HepG2 (cell line): Measurements from ENCODE around the gene ARHGEF11. TPM values are rescaled to one million over a fixed set of nuclear protein-coding genes. Genes with fewer than 3 reads are reported as not detected.

Experiments
- HIVEP1 ChIP-seq: sonication (generic); formaldehyde crosslinking; IDR thresholded peaks from 2 replicates; pipeline ENCODE4 v1.4.0; 2020; ENCODE audit warnings: mild to moderate bottlenecking, missing genetic modification reagents
- MXD1 ChIP-seq: sonication (generic); formaldehyde crosslinking; IDR thresholded peaks from 2 replicates; pipeline ENCODE4 v1.4.0; 2020; ENCODE audit warnings: mild to moderate bottlenecking, missing genetic modification reagents
- NFIB ChIP-seq: sonication (generic); formaldehyde crosslinking; IDR thresholded peaks from 2 replicates; pipeline ENCODE4 v1.9.0; 2021; ENCODE audit warnings: missing genetic modification reagents, mild to moderate bottlenecking, borderline replicate concordance
- PTBP1 ChIP-seq: fragments of 200-400 bp; formaldehyde crosslinking; IDR thresholded peaks from 2 replicates; pipeline ENCODE4 v1.6.1; 2018; ENCODE audit warnings: low read length, low read depth; ENCODE audit not compliant: poor library complexity, severe bottlenecking
- THAP11 ChIP-seq: IDR thresholded peaks from 2 replicates; pipeline ENCODE4 v1.6.1; 2016; ENCODE audit warnings: missing biosample characterization, missing genetic modification reagents
- UBTF ChIP-seq: sonication (generic); formaldehyde crosslinking; IDR thresholded peaks from 2 replicates; pipeline ENCODE4 v1.4.0; 2020; ENCODE audit warnings: mild to moderate bottlenecking, missing genetic modification reagents
- WIZ ChIP-seq: sonication (generic); formaldehyde crosslinking; IDR thresholded peaks from 2 replicates; pipeline ENCODE4 v1.5.1; 2020; ENCODE audit warnings: mild to moderate bottlenecking, missing genetic modification reagents
- ZKSCAN8 ChIP-seq: IDR thresholded peaks from 2 replicates; pipeline ENCODE4 v1.6.1; 2016; ENCODE audit warnings: borderline replicate concordance, missing genetic modification reagents, missing compliant biosample characterization
- ZNF121 ChIP-seq: sonication (generic); formaldehyde crosslinking; IDR thresholded peaks from 2 replicates; pipeline ENCODE4 v1.5.0; 2020; ENCODE audit warnings: mild to moderate bottlenecking, missing genetic modification reagents
- ZNF343 ChIP-seq: sonication (generic); formaldehyde crosslinking; IDR thresholded peaks from 2 replicates; pipeline ENCODE4 v1.4.0; 2020; ENCODE audit warnings: mild to moderate bottlenecking, missing genetic modification reagents
- ZNF407 ChIP-seq: sonication (generic); formaldehyde crosslinking; IDR thresholded peaks from one replicate; pipeline ENCODE4 v1.5.1; 2020; ENCODE audit warnings: mild to moderate bottlenecking, missing genetic modification reagents; ENCODE audit errors: not compliant biosample characterization
- ZNF543 ChIP-seq: sonication (generic); formaldehyde crosslinking; IDR thresholded peaks from 2 replicates; pipeline ENCODE4 v1.4.0; 2020; ENCODE audit warnings: mild to moderate bottlenecking, missing genetic modification reagents
- ZNF614 ChIP-seq: IDR thresholded peaks from 2 replicates; pipeline ENCODE4 v1.6.1; 2018; ENCODE audit warnings: missing biosample characterization, missing genetic modification reagents, inconsistent platforms, borderline replicate concordance
- ZNF768 ChIP-seq: sonication (generic); formaldehyde crosslinking; IDR thresholded peaks from 2 replicates; pipeline ENCODE4 v1.4.0; 2020; ENCODE audit warnings: missing genetic modification reagents
- ZUFSP ChIP-seq: sonication (generic); formaldehyde crosslinking; IDR thresholded peaks from 2 replicates; pipeline ENCODE4 v1.9.0; 2021; ENCODE audit warnings: missing genetic modification reagents, mild to moderate bottlenecking, borderline replicate concordance
- polyA plus RNA-seq, 8 experiments: library from polyadenylated mRNA; depleted of rRNA in 3 of 8; stranded (reverse) in 7 of 8; unstranded in 1 of 8; fragments of >200 nt; fragmentation: Illumina TruSeq in 4 of 8; extraction: Trizol in 4 of 8; gene quantifications; 2 replicates each; pipeline versions ENCODE4 v1.2.1 to v1.2.3, GENCODE V29; 2011 to 2016; ENCODE audit warnings: low read depth in 4 of 8, missing spikeins in 1 of 8, mixed read lengths in 1 of 8; ENCODE audit not compliant: insufficient read depth in 1 of 8
- total RNA-seq, 5 experiments: library from RNA; depleted of rRNA; stranded (reverse); fragments of >200 nt; fragmentation: Illumina TruSeq; extraction: Trizol; gene quantifications; 2 replicates each; pipeline ENCODE4 v1.2.3, GENCODE V29; 2016; ENCODE audit warnings: low read depth in 1 of 5

ARHGEF11 gene
- total and polyA plus RNA-seq, 2 of the 13 experiments (the other 11 are each of a cell fraction or from before 2014, with no cell fraction given), result 16.5 to 21.2 TPM

GRCh38 chr1:156927215-156928042 lies 118.1 kb downstream of the ARHGEF11 start (continued):
- TF ChIP-seq UBTF (CRISPR knock-in tag), result peak; percentile 55
- TF ChIP-seq ZNF768 (CRISPR knock-in tag), result 0 out of 2 replicates have a peak, but pooled peaks have one; percentile 27
- TF ChIP-seq ZKSCAN8 (CRISPR knock-in tag), result no peak
- no peak for TF ChIP-seq NFIB (CRISPR knock-in tag)
- no peak for TF ChIP-seq WIZ (CRISPR knock-in tag)
- peak; percentile 48; the same call in 1 of the 2 replicates for TF ChIP-seq HIVEP1 (CRISPR knock-in tag)
- TF ChIP-seq ZUFSP (CRISPR knock-in tag), result no peak
- no peak for TF ChIP-seq ZNF543 (CRISPR knock-in tag)
- 0 out of 2 replicates have a peak, but pooled peaks have one; percentile 26 for TF ChIP-seq THAP11 (CRISPR knock-in tag)
- no peak for TF ChIP-seq ZNF343 (CRISPR knock-in tag)
- peak; percentile 5 for TF ChIP-seq ZNF407
- TF ChIP-seq ZNF614 (CRISPR knock-in tag), result no peak
- no peak for TF ChIP-seq PTBP1
- TF ChIP-seq MXD1 (CRISPR knock-in tag), result no peak; the same call in 1 of the 2 replicates
- no peak for TF ChIP-seq ZNF121 (CRISPR knock-in tag)
